ENCODE data around the gene CSTPP1. TPM values are rescaled to one million over a fixed set of nuclear protein-coding genes. Genes with fewer than 3 reads are reported as not detected.

Gene CSTPP1
- polyA plus RNA-seq, 1 donor from 2014 or later = 46.4 TPM

- no peak overlapping the region for H3K4me2 ChIP-seq (ENCODE audit: low read length)
- TF ChIP-seq SMC3 (conservative IDR thresholded peaks at IDR 0.05; ENCODE audit: poor library complexity) (no peak), EP300 (conservative IDR thresholded peaks at IDR 0.05; ENCODE audit: poor library complexity, severe bottlenecking) (no peak), RAD21 (conservative IDR thresholded peaks at IDR 0.05) (no peak), POLR2AphosphoS5 (IDR thresholded peaks at IDR 0.05) (no peak), EZH2 (IDR thresholded peaks at IDR 0.05; ENCODE audit: borderline replicate concordance, insufficient read depth, low read length, poor library complexity, severe bottlenecking) (no peak), TAF1 (IDR thresholded peaks at IDR 0.05; ENCODE audit: low read depth) (no peak), CTCF (IDR thresholded peaks at IDR 0.05; ENCODE audit: poor library complexity, severe bottlenecking) (no peak), MXI1 (conservative IDR thresholded peaks at IDR 0.05; ENCODE audit: poor library complexity, severe bottlenecking) (no peak)
- TF ChIP-seq, protein P1, sequence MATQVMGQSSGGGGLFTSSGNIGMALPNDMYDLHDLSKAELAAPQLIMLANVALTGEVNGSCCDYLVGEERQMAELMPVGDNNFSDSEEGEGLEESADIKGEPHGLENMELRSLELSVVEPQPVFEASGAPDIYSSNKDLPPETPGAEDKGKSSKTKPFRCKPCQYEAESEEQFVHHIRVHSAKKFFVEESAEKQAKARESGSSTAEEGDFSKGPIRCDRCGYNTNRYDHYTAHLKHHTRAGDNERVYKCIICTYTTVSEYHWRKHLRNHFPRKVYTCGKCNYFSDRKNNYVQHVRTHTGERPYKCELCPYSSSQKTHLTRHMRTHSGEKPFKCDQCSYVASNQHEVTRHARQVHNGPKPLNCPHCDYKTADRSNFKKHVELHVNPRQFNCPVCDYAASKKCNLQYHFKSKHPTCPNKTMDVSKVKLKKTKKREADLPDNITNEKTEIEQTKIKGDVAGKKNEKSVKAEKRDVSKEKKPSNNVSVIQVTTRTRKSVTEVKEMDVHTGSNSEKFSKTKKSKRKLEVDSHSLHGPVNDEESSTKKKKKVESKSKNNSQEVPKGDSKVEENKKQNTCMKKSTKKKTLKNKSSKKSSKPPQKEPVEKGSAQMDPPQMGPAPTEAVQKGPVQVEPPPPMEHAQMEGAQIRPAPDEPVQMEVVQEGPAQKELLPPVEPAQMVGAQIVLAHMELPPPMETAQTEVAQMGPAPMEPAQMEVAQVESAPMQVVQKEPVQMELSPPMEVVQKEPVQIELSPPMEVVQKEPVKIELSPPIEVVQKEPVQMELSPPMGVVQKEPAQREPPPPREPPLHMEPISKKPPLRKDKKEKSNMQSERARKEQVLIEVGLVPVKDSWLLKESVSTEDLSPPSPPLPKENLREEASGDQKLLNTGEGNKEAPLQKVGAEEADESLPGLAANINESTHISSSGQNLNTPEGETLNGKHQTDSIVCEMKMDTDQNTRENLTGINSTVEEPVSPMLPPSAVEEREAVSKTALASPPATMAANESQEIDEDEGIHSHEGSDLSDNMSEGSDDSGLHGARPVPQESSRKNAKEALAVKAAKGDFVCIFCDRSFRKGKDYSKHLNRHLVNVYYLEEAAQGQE (IDR thresholded peaks at IDR 0.05; ENCODE audit: borderline replicate concordance) = no peak
- H2AFZ ChIP-seq (ENCODE audit: low read depth, low read length) = no peak overlapping the region
Observed at GRCh38 chr11:47062736-47063135, 126.2 kb downstream of the CSTPP1 start.

GRCh38 chr11:47067401-47067800, 130.8 kb downstream of the CSTPP1 start:
- TF ChIP-seq CTCF (IDR thresholded peaks at IDR 0.05; ENCODE audit: poor library complexity, severe bottlenecking) (no peak), EZH2 (IDR thresholded peaks at IDR 0.05; ENCODE audit: borderline replicate concordance, insufficient read depth, low read length, poor library complexity, severe bottlenecking) (no peak), POLR2AphosphoS5 (IDR thresholded peaks at IDR 0.05) (no peak), EP300 (conservative IDR thresholded peaks at IDR 0.05; ENCODE audit: poor library complexity, severe bottlenecking) (no peak), RAD21 (conservative IDR thresholded peaks at IDR 0.05) (no peak), MXI1 (conservative IDR thresholded peaks at IDR 0.05; ENCODE audit: poor library complexity, severe bottlenecking) (no peak), SMC3 (conservative IDR thresholded peaks at IDR 0.05; ENCODE audit: poor library complexity) (no peak), TAF1 (IDR thresholded peaks at IDR 0.05; ENCODE audit: low read depth) (no peak)
- TF ChIP-seq, protein P1 (IDR thresholded peaks at IDR 0.05; ENCODE audit: borderline replicate concordance) = no peak
- Histone ChIP-seq H3K27me3 (ENCODE audit: insufficient read depth, low read depth, low read length) (no peaks in the 10 kb centered on the region), H3K9ac (ENCODE audit: low read length) (no peak overlapping the region), H3K79me2 (replicated peaks; ENCODE audit: insufficient read depth, low read length) (no peaks in the 10 kb centered on the region), H4K20me1 (ENCODE audit: insufficient read depth) (no peaks in the 10 kb centered on the region), H3K9me2 (ENCODE audit: insufficient read depth, low read length) (no peaks in the 10 kb centered on the region), H2AFZ (ENCODE audit: low read depth, low read length) (no peak overlapping the region), H3K4me2 (ENCODE audit: low read length) (no peak overlapping the region), H3K27ac (ENCODE audit: low read length) (no peak overlapping the region), H3F3A (ENCODE audit: insufficient read depth, low read length, poor library complexity, severe bottlenecking) (no peaks in the 10 kb centered on the region), H3K36me3 (ENCODE audit: insufficient read depth, low read length) (no peaks in the 10 kb centered on the region), H3K9me3 (ENCODE audit: low read length) (no peaks in the 10 kb centered on the region), H3K4me3 (ENCODE audit: low read length) (no peak overlapping the region)

More at GRCh38 chr11:47062736-47063135, 126.2 kb downstream of the CSTPP1 start:
- Histone ChIP-seq H3K27ac (ENCODE audit: low read length) (no peak overlapping the region), H3K27me3 (ENCODE audit: insufficient read depth, low read depth, low read length) (no peaks in the 10 kb centered on the region), H3K79me2 (replicated peaks; ENCODE audit: insufficient read depth, low read length) (no peaks in the 10 kb centered on the region), H3K9ac (ENCODE audit: low read length) (no peak overlapping the region), H3K9me2 (ENCODE audit: insufficient read depth, low read length) (no peaks in the 10 kb centered on the region), H3K9me3 (ENCODE audit: low read length) (no peaks in the 10 kb centered on the region), H3K36me3 (ENCODE audit: insufficient read depth, low read length) (peaks cover 4% of the 10 kb centered on the region), H3K4me3 (ENCODE audit: low read length) (no peak overlapping the region), H3F3A (ENCODE audit: insufficient read depth, low read length, poor library complexity, severe bottlenecking) (no peaks in the 10 kb centered on the region), H4K20me1 (ENCODE audit: insufficient read depth) (no peaks in the 10 kb centered on the region)
